ENCODE results near the gene RFXANK.

GRCh38 chr19:19207637-19208572 is 15.8 kb downstream of the RFXANK start:
- TF ChIP-seq FOXA1 (IDR thresholded peaks at IDR 0.05) = no peak
- no peak for TF ChIP-seq TARDBP (IDR thresholded peaks at IDR 0.05)
- TF ChIP-seq ZNF384 (IDR thresholded peaks at IDR 0.05) = no peak
- TF ChIP-seq FOXK2 (IDR thresholded peaks at IDR 0.05) = no peak
- TF ChIP-seq SP1 (IDR thresholded peaks at IDR 0.05) = no peak
- no peak for TF ChIP-seq FOXM1 (IDR thresholded peaks at IDR 0.05; ENCODE audit: borderline replicate concordance)
